ENCODE results near the gene ST14.

- TF ChIP-seq CTCF (conservative IDR thresholded peaks at IDR 0.05; ENCODE audit: low read depth, low read length) (no peak), EZH2 (IDR thresholded peaks at IDR 0.05; ENCODE audit: borderline replicate concordance, low read depth, low read length, poor library complexity, severe bottlenecking) (peak; percentile 89)
Measured at GRCh38 chr11:130159657-130160497, at the start of gene ST14.
